AG08396 (cell line): ENCODE results near the gene HIVEP3.

Experiments used
- DNase-seq: peaks from one replicate; pipeline ENCODE4 v3.0.0; 2012; ENCODE audit warnings: low spot score, mixed read lengths

The HIVEP3 gene

DNA sequence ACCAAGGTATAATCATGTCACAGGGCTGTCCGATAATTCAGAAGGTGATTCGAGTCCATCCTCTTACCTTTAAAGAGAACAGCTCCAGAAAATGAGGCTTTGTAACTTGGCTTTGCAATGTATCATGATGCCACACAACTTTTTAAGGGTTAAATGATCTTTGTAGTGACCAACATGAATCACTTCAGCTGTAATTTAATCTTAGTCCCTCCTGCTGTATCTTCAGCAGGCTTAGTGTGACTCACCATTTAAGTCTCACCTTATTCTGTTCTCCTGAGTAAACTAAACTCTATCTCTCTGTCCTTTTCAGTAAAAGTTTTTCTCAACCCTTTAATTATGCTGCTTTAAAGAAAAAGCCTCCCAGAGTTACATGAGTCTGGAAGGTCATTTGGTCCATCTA, 1.9 kb upstream of the HIVEP3 start:
- no peak for DNase-seq

DNA sequence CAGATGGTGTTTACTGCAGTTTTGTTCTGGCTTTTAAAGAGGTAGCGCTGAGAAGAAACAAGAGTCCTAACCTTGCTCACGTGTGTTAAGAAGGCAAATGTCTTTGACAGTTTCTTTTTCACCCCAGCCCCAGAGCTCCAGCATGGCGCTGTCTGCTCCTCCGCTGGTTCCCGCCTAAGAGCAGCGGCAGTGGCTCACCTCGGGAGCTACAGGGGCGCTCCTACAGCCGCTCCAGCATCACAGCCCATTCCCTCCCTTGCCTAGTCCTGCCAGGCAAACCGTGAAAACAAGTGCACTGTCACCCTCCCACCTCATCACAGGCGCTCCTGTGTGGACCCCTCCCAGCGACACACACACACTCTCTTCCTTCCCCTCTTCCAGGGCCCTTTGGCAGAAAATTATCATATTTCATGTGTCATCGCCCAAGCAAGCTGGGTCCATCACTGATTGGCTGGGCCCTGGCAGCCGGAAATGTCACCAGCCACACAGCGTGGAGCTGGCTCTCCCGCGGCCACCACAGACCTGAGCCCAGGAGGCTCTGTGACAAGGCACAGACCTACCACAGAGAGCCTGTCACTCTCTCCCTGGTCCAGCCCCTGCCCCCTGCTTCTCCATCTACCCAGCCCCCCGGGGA, 1.2 kb upstream of the HIVEP3 start:
- DNase-seq, result peak; percentile 56

DNA sequence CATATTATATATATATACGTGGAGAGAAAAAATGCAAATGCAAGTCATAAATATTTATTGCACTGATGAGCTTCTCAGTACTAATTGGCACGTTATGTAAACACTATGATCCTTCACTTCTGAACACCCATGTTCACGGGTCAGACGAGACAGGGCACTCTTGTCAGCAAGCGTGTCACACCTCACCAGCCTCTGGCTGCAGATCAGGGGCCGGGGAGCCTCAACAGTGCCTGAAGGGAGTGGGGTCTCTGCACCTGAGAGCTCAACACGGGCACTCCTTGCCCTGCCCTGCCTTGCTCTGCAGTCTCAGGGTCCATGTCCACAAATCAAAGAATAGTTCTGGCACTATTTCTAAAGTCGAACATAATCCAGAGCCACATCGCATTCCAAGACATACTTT, 409 bp upstream of the HIVEP3 start:
- DNase-seq, result no peak

DNA sequence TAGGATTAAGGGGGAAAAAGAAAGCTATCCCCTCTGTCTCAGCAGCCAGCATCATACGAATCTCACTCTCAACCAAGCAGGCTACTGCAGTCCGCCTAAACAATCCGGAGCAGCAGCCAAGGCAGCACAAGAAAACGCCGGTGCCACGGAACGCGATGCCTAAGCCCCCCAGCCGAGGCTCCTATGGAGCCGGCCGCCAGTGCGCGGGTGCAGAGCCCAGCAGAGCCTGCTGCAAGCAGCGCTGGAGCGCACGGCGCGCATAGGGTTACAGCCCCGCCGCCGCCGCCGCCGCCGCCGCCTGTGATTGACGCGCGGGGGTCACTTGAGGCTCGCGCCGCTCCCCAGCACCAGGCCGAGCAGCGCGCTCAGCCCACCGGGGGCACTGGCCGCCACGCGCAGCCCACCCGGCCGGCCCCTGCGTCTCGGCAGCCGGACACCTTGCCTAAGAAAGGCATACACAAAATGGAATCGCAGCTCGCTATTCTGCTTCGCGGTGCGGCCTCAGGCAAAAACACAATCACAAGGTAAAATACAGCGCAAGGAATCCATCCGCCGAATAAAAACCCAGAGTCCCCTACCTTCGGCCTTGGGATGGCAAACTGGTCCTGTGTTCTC, 780 bp downstream of the HIVEP3 start:
- peak; percentile 48 for DNase-seq

DNA sequence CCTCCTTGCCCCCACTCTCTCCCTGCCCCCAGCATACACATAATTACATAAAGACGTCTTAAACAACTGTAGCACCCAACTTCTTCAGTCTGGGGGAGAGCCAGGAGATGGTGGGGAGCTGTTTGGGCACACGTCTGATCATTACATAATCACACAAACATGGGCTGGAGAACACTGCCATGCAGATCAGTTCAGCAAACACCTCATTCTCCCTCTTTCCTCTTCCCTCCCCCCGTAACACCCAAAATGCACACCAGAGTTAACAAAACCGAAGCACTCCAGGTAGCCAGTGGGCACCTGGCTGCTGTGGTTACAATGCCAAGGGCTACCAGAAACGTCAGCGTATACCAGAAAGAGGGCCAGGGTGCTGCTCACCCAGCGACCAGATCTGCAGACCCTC, 1.6 kb downstream of the HIVEP3 start:
- no peak for DNase-seq

DNA sequence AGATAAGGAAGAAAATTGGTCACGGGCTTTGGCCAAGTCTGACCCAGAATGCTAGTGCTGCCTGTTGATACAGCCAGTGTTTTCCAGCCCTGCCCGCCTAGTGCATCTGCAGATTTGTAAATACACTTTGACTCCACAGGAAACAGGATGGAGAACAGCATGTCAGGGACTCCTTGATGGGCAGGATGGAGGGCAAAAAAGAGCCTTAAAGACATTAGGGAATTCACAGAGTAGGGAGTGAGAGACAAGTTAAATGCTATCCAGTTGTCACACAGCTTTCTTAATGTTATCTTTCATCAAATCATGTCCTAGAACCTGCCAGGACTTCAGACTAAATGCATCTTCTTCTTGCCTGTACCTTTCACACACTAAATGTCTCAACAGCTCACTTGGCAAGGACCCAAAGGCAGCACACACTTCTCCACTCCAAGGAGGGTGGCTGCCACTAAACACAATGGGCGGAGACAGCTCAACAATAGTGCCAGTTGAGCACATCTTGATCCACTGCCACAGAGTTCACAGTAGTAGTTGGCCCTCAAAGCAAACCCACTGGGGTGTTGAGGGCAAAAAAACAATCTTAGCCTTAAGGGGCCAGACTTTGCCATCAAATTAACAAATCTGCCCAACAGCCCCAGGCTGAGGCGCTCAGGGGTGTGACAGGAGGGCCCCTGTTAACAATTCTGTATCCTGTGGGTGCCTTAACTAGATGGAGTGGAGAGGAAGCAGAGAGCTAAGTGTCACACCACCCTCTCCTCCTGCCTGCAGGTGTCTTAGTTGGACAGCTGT, 2.7 kb downstream of the HIVEP3 start:
- no peak for DNase-seq

DNA sequence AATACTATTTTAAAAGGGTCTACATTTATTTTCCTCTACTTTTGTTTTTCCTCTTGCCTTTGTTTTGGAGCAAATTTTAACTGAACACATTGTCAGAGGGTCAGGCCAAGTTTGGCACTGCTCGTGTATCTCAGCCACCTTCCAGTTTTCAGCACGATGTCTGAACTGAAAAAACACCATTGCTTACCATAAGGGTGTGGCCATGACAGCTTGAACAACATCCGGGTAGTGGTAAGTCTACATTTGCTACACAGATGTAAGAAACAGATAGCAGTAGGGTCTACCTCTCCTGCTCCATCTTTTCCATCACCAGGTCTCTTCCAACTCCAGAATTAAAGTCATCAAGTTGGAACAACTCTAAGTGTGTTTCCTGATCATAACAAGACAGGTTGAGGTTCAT, 4.2 kb downstream of the HIVEP3 start:
- DNase-seq, result no peak

DNA sequence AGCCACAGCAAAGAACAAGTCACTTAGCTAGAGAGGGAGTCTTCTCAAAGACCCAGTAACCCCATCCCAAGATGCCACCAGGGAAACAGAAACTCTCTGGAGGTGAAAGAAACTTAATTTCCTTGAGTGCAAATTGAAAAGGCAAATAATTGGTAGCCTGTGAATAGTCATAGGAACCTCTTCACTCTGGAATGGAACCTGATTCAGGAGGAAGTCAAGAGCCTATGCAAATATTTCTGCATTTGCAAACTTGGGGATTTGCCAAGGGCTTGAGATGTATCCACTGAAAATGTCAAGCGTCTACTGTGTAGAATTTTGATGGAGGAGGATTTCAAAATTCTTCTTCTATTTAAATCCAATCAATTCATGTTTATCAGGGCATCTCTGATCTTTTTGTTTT, 5.7 kb downstream of the HIVEP3 start:
- no peak for DNase-seq

DNA sequence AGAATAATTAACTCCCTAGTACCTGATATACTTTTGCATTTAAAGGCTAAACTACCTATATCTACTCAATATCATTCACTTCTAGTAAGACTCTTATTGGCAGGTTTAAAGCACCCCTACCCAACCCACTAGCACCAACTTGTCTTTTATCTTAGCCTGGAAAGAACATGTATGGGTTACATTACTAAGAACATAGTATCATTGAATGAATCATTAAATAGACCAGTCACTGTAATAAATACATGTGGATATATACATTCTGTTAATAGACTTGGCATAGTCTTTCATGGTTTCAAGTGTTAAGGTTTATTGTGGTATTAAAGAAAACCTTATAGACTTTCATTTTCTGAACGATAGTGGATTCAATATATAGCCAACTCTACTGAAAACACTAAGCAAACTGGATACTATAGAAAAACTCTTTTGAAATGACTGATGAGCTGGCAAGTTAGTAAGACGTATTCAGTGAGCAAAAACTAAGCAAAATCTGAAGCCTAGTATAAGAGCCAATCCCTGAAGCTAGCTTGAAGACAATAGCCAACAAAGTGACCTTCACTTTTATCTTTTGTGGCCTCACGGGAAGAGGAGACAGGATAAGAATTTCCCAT, 10.3 kb downstream of the HIVEP3 start:
- no peak for DNase-seq

DNA sequence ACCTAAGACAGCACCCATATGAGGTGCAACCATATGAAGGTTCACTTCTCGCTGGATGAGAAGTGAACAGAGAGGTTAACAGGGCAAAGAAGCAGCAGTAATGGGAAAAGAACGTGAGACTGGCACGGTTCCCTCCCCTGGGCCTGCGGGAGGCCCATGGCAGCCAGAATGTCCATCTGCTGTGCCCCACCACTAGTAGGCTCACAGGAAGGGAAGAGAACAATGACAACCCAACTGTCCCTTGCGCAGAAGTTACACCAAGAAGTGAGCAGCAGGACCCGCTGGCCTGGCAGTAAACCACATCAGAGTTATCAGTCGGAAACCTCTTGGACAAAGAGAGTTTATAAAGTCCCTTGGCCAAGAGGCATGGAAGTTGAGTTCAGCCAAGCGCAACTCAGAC, 11.3 kb downstream of the HIVEP3 start:
- DNase-seq, result no peak

DNA sequence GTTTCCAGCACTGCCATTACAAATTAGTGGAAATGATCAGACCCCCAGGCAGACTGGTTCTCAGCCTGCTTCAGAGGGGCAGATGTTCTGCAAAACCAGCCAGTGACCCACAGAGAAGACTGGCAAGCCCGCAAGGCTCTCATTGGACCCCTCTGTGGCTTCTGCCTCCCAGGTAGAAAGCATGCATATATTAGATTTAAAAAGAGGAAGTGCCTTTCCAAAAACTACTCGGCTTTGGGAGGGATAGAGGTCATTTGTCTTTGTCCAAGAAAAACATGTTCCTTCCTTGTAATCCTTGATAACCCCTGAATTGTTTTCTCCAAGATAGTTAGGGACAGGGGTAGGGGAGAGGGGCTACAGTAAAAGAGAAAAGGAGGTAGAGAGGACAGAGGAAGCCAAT, 11.8 kb downstream of the HIVEP3 start:
- no peak for DNase-seq

DNA sequence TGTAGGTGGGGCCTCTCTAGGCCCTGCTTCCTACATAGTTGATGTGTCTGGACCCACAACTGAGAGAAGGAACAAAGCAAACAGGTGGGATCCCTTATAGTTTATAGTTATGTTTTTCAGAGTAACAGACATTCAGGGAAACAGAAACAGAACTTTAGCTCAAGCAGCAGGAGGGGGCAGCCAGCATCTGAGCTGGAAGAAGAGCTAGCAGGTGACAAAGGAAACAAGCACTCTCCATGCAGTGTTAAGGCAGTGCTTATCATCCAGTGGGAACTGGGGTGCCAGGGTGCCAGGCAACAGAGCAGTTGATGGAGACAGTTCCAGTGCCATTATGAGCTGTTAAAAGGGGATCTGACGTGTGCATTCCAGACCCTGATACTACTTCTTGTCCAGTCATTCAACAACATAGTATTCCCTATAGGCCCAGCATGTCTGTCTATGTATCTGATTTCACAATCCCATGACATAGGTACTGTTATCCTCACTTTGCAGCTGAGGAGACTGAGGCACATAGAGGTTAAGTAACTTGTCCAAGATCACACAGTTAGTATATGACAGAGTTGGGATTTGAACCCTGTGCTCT, 13.5 kb downstream of the HIVEP3 start:
- DNase-seq, result no peak

DNA sequence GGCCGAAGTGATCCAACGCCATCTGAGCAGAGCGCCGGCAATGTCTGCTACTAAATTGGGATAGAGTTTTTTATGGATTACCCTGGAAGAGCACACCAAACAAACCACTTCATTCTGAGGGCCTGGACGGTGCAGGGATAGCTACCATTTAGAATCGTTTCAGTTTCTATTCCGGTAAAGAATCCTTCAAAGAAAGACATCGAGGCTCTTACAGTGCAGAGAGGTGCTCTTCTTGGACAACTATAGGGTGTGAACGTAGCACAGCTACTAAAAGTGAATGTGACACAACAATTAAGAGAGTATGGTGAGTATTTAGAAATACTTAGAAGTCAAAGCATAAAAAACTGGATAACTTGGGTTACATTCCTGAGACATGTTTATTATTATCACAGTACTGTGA, 16.1 kb downstream of the HIVEP3 start:
- DNase-seq, result no peak

DNA sequence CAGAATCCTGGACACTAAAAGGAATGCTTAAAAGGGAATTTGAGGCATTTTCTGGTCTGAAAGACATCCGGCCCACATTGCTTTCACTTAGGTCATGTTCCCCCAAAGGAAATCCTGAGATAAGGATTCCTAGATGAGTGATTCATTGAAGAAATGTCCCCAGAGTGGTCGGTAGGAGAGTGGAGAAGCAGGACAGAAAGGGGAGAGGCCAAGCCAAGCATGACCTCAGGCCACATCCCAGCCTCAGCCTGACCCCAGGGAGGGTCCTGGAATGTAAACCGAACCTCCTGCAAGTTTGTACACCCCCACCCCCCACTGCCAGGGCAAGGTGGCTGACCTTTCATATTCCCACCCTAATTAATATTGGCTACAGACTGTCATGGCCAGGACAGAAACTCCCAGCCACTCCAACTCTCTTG, 16.6 kb downstream of the HIVEP3 start:
- peak; percentile 66 for DNase-seq

DNA sequence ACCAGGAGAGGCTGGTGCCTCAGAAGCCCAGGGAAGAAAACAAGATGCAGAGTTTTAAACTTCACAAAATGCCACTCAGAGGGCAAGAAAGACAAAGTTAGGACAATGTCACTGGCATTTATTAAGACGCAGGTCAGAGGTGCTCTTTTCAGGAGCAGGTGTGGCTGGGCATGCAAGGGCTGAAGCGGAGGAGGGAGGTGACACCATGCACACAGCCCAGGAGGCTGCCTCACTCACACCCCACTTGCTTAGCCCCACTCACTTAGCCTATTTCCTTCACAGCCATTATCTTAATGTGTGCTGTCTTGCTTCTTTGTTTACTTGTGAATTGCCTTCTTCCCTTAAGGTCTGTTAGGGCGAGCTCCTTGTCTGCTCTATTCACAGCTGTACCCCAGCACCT, 17.2 kb downstream of the HIVEP3 start:
- DNase-seq, result no peak

DNA sequence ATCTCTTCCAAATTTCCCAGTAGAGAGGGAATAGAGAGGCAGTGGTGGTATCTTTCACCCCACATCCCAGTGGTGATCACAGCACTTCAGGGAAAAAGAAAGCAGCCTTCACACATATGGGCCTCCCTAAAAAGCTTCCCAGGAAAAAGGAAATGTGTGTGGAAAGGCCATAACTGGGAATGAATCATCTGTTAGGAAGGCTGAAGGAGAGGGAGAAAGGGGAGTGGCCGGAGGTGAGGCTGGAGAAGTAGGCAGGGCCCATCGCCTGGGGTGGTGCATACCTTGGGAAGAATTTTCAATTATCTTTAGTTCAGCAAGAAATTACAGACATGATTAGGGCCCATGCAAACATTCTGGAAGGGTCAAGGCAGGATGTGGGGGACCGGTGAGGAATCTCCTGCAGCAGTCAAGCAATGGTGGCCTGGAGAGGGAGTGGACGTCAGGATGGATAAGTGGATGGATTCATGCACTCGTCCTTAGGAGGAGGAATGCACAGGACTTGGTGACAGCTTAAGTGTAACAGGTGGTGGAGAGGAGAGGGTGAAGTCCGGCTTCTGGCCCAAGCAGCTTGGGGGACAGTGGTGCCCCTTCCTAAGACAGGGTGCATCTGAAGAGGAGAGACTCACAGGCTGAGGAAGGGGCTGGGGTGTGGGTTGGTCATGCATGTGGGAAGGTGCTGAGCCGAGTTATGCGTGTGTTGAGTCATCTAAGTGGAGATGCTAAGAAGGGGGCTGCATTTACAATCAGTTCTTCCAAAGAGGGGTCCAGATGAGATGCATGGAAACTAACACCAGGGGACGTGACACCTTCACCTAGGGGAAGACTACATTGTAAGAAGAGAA, 17.9 kb downstream of the HIVEP3 start:
- DNase-seq, result peak; percentile 35

DNA sequence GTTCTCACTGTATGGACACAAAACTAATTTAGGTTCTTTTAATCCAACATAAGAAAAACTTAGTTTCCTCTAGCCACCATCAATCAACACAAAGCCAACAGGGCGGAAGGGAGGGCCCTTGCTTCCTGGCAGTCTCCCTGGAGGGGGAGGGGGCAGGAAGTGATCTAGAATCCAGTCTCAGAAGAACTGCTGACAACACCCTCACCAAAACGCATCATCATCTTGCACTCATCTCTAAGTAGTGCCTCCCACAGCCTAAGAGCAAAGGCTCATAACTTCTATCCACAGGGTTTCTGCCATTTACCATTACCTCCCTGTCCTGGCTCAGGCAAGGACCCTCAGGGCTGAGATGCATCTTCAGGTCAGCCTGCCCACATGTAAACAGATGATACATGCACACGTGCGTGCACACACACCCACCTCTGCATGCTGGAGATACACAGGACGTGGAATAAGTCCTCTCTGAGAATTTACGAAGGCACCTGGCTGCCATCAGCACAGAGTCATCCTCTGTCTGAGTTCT, 20.5 kb downstream of the HIVEP3 start:
- DNase-seq, result peak; percentile 29

DNA sequence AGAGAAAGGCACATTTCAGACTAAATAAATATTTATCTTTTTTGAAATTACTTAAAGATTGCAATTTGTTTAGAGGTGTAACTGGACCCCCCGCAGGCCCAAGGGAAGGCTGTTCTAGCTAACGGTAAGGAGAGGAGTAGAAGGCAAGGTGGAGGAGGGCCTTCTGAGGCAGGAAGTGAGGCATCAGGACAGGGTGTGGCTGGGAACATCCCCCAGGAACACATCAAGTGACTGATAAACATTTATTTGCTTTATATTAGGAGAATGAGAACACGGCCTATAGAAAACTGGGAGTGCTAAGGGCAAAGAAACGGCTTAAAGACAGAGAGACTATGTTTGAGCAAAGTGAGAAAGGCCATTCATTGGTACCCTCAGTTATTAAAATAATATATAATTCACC, 23.2 kb downstream of the HIVEP3 start:
- DNase-seq, result no peak

DNA sequence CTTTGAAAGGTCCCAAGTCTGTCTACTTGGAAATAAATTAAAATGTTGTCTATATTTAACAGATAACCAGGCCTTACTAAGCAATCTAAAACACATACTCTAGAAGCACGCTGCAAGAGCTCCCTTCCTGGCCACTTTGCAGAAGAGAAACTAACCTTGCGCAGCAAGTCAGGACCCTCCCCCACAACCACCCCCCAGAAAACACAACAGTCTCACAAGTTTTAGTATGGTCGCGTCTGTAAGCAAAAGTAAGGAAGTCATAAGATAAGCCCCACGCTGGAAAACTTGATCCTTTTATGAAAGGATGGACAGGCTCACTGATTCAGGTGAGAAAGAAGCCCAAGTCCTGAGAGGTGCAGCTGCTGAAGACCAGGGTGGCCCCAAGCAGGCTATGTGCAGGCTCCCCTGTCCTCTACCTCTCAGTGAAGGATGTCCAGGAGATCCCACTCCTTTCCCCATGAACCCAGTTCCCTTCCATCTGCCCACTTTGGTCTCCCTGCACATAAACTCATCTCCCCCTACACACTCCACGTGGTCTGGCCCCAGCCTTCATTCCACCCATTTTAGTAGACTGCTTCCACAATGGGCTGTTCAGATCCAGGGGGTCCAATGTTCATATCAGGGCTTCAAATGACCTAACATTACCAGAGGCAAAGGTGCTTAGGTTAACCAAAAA, 23.8 kb downstream of the HIVEP3 start:
- no peak for DNase-seq

DNA sequence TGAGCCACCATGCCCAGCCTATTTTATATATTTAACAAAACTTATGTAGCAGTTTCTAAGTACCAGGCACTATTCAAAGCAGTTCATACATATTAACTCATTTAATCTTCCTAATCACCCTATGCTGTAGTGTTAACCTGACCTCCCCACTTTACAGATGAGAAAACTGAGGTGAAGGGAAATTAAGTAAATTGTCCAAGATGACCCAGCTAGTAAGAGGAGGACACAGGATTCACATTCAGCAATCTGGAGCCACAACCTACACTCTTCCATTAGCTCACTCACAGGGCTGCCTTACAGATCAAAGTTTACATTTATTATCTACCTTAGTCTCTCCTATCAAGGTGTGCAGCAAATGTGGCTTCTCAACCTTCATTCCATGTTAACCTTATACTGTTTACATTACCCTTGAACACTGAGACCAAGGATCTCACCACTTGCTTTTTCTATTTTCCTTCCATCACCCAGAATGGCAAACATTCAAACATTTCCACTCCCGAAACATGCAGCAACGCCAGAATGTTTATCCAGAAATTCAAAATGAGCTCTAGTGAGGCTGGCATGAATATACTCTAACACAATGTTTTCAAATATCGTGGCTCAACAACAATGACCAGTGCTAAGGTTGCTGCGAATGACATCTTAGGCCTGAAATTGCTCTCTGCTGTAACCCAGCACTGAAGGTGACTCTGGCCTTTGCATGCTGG, 24.5 kb downstream of the HIVEP3 start:
- no peak for DNase-seq
